ENCODE results near the gene PEX16.

PEX16 gene

DNA sequence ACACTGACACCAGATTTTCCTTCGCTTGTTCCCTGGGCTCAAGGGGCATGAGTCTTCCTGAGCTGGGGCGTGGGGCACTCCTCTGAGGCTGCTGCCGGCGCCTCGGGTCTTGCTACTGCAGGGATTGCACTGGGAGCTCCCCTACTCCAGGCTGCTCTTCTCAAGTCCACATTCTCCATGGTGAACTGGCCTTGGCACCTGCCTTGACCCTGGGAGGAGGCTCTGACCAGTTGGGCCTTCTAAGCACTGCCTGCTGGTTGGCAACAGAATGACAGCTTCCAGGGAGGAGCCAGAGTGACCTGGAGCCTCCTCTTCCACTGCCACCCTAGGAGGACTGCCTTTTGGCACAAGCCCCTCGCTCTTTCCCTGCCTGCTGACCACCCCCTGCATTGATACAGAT, 20.1 kb downstream of the PEX16 start:
- DNase-seq (ENCODE audit: low read depth) = no peak

DNA sequence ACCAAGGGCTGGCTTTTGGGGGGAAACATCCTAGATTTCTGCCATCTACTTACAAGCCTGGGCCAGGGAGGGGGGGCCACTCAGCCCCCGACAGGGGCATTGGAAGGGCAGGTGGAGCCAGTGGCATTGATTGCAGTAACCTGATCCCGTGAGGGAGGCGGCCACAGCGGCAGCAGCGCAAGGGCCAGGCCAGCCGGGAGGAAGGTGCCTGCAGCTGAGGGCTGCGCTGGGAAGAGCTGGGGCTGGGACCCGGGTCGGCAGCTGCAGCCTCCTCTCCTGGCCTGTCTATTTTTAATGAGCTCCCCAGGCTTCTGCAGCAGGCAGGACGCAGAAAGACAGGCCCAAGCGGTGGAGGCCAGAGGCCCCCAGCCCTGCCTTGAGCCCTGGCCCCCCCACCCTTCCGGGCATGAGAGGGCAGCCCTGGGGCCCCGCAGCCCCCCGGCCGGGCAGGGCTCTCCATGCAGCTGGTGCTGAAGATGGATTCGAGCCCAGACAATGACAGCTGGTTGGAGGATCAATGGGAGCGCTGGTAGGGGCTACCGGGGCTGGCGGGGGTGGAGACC, 21.2 kb downstream of the PEX16 start:
- DNase-seq (ENCODE audit: low read depth) = no peak

DNA sequence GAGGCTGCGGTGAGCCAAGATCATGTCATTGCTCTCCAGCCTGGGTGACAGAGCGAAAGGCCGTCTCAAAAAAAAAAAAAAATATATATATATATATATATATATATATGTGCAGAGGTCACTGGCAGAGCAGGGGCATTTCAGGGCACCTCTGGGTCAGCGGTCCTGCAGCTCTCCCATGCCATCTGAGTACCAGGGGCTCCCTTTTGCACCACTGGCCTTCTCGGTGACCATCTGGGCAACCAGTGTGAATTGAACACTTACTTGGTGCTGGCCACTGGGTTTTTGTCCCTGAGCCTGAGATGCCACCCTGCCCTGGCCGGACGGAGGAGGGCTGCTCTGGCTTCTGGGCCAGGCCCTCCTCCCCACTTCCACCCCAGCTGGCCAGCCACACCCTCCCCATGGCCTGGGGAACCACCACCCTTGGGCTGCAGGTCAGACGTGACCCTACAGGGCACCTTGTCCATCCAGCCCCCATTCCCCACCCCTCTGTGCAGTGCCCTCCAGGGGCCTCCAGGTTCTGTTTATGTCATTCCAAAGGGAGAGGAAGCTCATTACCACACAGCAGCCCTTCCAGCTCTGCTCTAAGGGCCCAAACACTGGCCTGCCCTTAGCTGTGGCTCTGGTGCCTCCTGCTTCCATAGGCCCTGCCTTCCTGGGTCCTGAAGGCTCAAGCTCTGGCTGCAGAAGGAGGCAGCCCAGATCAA, 22.0 kb downstream of the PEX16 start:
- no peak for DNase-seq (ENCODE audit: low read depth)

DNA sequence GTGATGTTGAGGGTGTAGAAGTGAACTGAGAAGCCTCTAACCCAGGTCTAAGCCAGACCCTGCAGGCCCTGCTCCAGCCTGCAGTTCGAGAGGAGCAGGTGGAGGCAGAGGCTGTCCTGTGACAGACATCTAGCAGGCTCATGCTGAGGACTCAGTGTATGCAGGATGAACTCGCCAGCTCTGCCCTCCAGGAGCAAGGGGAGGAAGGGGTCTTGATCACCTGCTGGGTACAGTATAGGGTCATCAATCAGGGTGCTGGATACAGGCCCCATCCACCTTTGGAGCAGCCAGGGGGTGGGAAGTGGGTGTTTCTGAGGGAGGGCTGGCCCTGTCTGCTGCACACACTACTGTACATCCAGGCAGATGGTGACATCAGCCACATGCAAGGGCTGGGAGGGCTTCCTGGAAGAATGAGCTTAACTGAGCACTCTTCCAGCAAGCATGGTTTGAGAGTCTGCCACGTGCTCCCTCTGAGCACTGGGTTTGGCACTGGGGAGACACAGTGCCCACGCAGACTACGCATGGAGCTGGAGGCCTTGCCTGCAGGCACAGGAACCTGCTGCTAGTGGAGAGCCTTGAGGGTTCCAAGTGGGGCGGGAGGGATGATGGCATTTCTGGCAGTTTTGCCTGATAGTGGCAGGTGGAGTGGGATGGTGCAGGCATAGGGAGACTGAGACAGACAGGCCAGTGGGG, 23.0 kb downstream of the PEX16 start:
- no peak for DNase-seq (ENCODE audit: low read depth)

DNA sequence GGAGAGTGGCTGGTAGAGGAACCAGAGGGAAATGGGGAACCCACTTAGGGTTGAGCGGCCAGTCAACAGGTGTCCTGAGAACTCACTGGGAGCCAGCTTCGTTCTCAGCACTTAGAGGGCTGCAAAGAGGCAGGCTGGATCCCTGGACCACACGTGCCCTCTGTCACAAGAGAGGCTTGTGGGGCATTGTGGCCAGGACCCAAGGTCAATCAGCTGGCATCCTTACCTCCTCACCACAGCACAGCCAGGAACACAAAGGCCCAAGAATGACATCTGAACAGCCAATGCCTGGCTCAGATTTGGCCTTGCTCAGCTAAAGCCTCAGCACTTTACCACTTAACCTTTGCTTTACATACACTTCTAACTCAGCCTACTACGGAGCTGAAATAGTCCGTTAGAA, 24.8 kb downstream of the PEX16 start:
- no peak for DNase-seq (ENCODE audit: low read depth)

DNA sequence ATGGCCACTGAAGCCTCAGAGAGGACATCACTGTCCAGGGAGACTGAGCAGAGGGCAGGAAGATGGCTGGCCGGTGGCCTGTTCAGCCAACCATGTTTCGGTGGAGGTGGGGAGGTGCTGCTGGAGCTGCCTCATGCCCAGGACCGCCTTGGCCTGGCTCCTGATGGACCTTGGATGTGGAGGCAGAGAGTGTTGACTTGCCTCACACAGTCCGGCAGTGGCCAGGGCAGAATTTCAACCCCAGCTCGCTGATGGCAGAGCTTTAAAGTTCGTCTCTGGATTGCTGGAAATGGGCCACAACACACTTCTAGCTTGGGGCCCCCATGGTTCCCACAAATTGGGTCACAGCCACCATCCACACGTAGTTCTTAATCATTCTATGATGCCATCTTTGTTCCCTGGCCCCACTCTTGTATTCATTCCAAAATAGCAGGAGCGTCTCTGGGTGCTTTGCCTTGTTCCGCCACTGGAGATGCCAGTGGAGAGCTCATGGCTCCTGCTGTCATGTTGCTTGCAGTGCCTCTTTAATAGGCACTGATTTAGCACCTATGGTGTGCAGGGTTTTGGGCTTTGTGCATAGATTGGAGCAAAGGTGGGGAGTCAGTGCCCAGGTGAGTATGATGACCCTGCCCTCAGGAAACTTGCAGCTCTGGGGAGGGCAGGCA, 26.7 kb downstream of the PEX16 start:
- no peak for DNase-seq (ENCODE audit: low read depth)

DNA sequence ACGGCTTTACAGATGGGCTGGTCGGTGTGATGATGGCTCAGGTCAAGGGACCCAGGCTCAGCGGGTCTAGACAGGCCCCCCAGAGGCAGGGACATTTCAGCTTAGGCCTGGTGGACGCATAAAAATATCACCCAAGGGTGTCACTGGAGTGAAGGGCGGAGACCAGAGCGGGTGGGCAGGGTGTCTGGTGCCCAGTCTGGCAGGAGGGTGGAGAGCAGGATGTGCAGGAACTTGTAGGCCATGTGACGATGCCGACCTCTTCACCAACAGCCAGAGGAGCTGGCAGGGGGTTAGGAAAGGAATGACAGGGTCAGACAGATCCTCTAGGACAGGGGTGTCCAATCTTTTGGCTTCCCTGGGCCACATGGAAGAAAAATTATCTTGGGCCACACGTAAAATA, 27.7 kb downstream of the PEX16 start:
- DNase-seq (ENCODE audit: low read depth) = no peak

DNA sequence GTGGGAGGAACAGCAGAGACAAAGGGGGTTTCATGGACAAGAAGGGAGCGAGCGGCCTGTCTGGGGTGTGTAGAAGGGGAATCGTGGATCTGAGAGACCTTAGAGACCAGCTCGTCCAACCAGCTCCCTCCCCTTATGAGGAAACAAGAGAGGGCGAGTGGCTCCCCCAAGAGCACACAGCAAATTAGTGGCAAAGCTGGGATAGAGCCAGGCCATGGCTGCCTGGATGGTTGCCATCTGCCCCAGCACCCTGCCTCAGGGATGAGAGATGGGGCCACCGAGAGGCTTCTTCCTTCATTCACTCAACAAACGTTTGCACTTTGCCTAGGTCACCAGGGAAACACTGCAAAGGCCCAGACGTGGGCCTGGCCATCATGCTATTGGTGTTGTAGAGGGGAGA, 28.1 kb downstream of the PEX16 start:
- no peak for DNase-seq (ENCODE audit: low read depth)

DNA sequence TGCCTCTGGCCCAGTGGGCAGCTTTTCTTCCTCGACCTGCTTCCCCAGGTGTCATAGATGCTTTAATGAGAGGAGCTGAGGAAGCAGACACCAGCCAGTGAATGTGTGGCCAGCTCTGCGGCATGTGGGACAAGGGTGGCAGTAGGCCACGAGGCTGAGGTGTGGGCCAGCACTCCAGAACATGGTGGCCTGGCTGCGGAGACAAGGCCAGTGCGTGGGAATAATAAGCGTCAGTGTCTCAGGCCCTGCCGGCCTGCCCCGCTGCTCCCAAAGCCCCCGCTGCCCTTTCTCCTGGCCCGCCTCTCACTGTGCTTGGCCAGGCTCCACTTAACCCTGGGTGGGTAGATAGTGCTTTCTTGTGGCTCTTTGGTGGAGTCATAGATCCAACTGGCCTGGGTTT, 30.1 kb downstream of the PEX16 start:
- DNase-seq (ENCODE audit: low read depth) = no peak

DNA sequence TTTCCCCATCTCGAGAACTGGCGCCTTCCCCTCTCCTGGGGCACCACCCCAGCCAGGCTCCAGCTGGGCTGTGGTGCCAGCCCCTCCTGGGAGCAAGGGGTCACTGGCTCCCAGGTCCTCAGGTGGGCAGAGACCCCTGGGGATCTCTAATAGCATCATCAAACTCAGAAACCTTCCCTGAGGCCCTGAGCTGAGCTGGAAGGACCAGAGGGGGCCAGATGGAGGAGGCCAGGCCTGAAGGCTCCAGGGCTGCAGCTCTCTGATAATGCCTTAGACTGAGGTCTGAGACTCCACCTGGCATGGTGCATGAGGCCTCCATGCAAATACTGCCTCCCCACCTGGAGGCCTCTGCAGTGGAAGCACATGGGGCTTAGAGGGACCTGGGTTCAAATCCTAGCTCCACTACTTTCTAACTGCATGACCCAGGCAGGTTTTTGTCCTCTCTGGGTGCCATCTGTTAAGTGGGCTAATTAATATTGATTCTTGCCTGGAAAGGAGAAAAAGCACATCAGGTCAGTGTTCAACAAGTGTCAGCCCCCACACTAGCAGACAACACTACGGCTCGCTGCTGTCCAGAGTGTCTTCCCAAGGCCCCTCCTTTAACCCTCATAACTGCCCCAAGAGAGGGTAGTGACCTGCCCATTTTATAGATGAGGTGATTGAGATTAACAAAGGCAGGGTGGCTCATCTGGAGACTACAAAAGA, 30.7 kb downstream of the PEX16 start:
- no peak for DNase-seq (ENCODE audit: low read depth)

DNA sequence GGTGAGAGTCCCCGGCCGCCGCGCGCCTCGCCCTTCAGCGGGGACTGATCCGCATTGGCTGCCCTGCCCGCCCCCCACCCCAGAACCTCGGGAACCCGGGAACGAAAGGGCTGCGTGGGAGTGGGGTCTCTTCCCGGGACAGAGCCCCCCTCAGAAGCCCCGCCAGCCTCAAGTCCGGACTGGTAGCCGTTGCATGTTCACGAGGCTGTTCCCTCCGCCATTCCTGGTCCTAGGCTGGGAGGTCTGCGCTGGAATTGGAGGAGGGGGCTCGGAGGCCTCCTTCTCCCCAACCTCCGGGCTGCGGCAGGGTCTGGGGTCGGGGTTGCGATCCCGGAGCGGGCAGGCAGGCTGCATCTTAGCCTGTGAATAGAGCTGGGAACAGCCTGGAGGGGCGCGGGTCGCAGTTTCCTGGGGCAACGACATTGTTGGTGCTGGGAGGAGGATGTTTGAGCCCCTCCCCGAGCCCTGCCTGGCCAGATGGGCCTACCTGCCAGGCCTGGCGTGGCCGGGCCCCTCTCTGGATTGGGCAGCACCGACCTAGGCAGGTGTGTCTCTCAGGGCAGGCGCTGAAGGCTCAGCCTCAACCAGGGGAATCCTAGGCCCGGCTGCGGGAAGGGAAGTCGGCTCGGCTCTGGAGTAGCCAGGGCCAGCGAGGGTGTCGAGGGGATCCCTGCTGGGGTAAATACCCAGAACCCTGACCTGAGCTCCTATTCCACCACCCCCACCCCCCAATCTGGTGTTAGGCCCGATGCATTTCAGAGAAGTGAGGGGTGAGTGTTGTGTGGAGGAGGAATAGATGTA, 31.6 kb downstream of the PEX16 start:
- DNase-seq (ENCODE audit: low read depth) = no peak

DNA sequence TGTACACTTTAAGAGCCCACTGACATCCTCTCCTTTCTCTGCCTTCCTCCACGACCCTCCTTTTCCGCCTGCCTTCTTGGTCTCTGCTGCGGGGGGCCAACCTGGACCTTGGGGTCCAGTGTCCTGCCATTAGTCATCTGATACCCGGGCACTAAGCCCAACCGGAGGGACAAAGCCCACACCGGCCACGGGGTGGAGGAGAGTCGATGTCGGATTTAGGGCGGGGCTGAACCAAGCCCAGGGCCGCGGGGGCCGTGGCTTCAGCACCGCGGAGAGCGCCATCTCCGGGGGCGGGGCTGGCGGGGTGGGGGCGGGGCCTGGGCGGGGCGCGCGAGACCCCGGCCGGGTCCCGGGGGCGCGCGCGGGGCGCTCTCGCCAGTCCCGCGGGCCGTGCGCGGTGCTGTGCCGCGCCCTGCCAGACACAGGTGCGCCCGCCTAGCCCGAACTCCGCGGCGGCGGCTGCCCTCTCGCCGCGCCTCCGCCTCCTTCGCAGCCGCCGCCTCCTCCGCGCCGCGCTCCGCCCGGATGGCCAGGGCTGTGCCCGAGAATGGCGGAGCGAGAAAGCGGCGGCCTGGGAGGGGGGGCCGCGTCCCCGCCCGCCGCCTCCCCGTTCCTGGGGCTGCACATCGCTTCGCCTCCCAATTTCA, 32.3 kb downstream of the PEX16 start, which contains the start of gene MAPK8IP1:
MAPK8IP1 (plus strand) TSS at position 378 of the 647 bp plus-strand sequence; CDS start at position 548, 170 bp downstream.
- DNase-seq (ENCODE audit: low read depth) = peak; percentile 32

DNA sequence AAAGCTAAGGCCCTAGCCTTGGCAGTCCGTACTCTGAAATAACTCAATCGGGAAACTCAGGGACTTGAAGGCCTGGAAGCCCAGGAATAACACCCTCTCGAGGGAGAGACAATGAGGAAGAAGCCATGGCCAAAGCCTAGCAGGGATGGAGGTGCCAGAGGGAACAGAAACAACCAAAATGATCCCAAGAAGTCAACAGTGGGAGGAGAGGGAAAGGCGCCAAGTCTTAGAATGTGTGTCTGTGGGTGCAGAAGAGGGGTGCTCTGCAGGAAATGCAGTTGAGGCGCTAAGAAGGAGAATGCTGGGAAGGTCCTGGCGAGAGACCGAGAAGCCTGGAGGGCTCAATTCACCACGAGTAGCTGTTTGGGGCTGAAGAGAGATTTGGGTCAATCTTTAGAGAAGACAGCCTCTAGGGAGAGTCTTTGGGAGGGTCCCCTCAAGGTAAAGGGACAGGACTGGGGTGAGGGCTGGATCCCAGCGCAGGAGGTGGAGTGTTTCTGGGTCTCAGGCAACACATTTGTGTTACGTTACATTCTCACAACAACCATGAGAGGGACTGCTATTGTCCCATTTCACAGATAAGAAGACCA, 33.0 kb downstream of the PEX16 start:
- no peak for DNase-seq (ENCODE audit: low read depth)

DNA sequence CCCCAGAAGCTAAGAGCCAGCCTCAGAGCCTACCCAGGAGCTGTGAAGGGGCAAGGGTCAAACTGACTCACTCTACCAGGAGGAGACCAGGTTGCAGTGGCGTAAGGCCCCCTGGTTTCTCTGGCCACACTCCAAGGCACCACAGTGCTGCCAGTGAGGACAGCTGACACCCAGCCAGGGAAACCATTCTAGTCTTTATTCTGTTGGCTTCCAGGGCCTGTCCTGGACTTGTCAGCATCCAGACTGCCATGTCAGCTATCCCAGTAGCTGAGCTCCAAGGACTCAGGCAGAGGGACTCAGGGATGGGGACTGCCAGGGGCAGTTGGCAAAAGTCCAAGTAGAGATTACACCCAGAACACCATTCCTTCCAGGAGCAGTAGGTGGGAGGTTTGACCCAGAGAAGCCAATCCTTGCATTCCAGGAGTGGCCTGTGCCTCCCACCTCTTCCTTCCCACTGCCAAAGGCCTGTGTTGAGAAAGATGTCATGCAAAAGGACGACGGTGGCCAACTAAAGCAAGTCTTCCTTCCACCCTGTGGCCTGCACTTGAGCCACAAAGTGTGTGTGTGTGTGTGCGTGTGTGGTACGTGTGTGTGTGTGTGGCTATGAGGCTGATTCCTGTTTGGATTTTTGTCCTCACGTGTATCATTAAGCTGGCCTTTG, 35.8 kb downstream of the PEX16 start:
- DNase-seq (ENCODE audit: low read depth) = no peak

DNA sequence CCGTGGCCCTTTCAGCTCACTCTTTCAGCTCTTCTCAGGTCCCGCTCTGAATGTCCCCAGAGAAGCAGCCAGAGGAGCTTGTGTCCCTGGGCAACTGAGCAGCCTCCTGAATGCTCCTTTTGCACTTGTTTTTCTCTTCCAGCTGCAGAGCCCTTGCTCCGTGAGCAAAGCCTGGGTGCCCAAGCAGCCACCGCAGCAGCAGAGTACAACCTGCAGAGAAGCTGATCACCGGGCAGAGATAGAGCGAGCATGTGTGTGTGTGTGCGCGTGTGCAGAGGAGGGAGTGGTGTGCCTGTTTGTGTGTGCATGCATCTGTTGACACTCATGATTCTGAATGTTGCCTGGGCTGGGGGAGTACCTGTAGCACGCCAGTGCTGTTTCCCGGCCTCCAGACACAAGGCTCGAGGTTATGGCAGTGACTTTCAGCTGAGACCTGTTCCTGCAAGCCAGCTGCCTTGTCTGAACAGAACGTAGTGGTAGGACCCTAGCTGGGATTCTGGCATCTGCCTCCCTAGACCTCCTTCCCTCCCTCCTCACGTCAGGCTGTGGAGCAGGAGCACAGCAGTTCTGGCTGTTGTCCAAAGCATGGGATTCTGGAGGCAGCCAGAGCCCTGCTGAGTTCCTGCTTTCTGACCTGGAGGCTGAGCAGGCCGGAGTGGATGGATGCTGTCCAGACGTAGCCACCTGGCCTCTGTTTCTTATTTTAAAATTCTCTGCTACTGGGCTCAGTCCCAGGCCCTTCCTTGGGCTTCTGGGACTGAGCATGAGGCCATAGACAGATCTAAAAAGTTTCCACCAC, 36.7 kb downstream of the PEX16 start:
- DNase-seq (ENCODE audit: low read depth) = no peak

DNA sequence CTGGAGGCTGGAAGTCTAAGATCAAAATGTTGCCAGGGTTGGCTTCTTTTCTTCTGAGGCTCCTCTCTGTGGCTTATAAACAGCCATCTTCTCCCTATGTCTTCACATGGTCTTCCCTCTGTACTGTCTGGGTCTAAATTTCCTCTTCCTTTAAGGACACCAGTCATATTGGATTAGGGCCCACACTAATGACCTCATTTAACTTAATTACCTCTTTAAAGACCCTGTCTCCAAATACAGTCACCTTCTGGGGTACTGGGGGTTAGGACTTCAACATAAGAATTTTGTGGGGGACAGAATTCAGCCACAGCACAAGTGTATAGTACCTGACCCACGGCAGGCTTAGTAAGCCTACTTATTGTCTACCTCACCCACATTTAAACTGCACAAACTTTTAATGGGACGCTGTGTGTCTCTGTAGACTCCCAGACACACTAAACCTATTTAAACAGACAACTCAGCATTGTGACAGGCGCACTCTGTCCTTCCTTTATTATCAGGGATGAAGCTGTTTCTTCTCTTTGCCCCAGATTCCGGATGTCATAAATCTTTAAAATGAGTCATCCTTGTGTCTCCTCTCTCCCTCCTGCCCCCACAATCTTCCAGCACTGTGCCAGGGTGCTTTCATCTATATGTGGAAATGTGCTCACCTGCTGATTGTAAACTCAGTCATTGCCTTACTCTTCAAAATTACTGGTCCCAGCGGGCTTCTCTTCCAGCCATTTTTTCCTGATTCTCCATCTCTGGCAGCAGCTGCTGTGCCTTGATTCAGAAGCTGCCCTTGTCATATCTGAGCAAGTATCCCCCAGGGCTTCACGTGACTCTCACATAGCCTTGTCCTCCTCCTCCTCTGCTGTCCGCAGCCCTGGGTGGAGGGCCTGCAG, 37.6 kb downstream of the PEX16 start:
- no peak for DNase-seq (ENCODE audit: low read depth)

DNA sequence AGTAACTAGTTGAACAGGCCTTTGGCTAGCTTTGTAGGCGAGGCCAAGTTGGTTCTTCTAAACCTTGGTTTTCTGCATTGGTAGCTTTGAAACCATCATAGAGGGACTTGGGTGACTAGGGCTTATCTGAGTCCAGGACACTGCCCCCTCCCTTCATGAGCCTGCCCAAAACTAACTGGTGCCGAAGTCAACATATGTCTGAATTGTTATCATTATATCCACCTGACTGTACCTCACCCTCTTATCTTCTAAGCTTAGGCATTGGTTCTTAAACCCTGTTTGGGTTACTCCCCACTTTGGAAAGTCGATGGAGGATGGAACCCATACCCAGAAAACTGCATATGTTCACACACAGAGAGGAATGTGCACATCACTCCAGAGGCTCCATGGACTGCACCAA, 39.8 kb downstream of the PEX16 start:
- DNase-seq (ENCODE audit: low read depth) = no peak

DNA sequence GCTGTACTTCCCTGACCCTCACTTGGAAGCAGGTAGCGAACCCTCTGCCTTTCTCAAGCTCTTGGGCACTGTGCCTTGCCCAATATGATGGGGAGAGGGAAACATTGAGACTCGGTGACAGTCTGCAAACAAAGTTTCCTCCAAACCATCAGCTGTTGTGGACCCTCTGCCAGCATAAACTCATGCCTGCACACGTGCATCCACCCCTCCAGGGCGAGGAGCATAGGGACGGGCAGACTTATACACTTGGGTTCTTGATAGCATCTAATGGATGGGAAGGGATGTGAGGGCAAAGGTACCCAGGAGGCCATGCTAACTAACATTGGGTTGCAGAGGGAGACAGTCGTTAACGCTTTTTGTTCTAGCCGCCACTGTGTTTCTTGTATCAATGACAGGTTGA, 40.5 kb downstream of the PEX16 start:
- no peak for DNase-seq (ENCODE audit: low read depth)

Measured in stimulated activated CD8-positive, alpha-beta memory T cell treated with anti-CD3 and anti-CD28 coated beads, Interleukin-4, amount 100 ng/mL, for 24 hours (primary cell).